GM18526 (cell line): ENCODE measurements around the gene KRT23.

Source experiments
- POLR2A ChIP-seq: IDR thresholded peaks from 3 replicates; pipeline ENCODE4 v1.6.1; 2011; ENCODE audit not compliant: insufficient read length; ENCODE audit errors: extremely low read depth

KRT23 gene, protein sequence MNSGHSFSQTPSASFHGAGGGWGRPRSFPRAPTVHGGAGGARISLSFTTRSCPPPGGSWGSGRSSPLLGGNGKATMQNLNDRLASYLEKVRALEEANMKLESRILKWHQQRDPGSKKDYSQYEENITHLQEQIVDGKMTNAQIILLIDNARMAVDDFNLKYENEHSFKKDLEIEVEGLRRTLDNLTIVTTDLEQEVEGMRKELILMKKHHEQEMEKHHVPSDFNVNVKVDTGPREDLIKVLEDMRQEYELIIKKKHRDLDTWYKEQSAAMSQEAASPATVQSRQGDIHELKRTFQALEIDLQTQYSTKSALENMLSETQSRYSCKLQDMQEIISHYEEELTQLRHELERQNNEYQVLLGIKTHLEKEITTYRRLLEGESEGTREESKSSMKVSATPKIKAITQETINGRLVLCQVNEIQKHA

GRCh38 chr17:40937384-40937819, at the start of gene KRT23:
KRT23 (minus strand) TSS chr17:40937646; CDS start chr17:40936603, 1,043 bp downstream.
- TF ChIP-seq POLR2A: no peak

- TF ChIP-seq POLR2A: no peak
These were observed 49.5 kb upstream of the KRT23 start for GRCh38 chr17:40986920-40987319.

- no peak for TF ChIP-seq POLR2A
These were observed 46.8 kb upstream of the KRT23 start, which contains the start of gene KRT40 for GRCh38 chr17:40984226-40984625. KRT40 (minus strand) TSS chr17:40984326; CDS start chr17:40984273, 53 bp downstream.

GRCh38 chr17:40981115-40981514, 43.7 kb upstream of the KRT23 start:
- no peak for TF ChIP-seq POLR2A

- TF ChIP-seq POLR2A: no peak
These were observed 43.1 kb upstream of the KRT23 start for GRCh38 chr17:40980596-40980995.

GRCh38 chr17:40980117-40980516, 42.7 kb upstream of the KRT23 start:
- TF ChIP-seq POLR2A: no peak

- no peak for TF ChIP-seq POLR2A
These were observed 41.2 kb upstream of the KRT23 start for GRCh38 chr17:40978575-40979151.

- TF ChIP-seq POLR2A: no peak
These were observed 38.1 kb upstream of the KRT23 start for GRCh38 chr17:40975516-40975915.

- no peak for TF ChIP-seq POLR2A
These were observed 36.9 kb upstream of the KRT23 start for GRCh38 chr17:40974366-40974765.

- TF ChIP-seq POLR2A: no peak
These were observed 30.1 kb upstream of the KRT23 start for GRCh38 chr17:40967582-40967981.

DNA sequence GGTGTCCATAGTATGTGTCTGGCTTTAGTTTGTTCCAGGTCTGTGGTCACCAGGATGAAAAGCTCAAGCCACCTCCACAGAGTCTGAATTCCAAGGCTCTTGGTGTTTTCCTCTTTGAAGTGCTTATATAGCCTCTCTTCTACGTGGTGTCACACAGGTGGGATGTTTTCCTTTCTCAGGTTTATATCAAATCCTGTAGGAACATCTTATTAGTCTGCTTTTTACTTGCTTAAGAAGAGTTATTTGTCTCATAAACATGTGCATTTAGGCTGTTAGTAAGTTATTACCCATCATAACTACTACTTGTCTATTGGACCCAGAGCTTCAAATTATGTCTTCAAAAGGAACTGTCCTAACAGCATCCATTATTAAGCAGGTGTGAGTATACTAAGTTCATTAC, 29.4 kb upstream of the KRT23 start, which contains the start of gene KRT39:
Gene KRT39, minus strand, starts transcription at position 101 of the 400 bp plus-strand sequence. Its CDS starts 92 bp downstream, at position 9.
- no peak for TF ChIP-seq POLR2A

DNA sequence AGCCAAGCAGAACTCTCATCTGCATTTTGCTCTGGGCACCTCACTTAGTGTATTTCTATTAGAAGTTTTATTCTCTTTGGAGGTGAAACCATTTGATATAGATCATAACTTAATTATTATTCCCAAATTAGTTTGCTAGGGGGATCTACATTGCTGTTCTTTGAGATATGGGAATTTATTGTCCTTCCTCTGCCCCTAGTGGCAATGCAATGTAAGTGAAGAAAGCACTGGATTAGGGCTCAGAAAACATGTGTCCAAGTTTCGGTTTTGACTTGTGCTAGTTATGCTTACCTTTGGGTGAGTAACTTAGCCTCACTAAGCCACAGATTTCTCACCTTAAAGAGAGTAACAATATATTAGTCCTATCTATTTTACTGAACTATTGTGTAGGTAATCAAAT, 26.4 kb upstream of the KRT23 start:
- no peak for TF ChIP-seq POLR2A

DNA sequence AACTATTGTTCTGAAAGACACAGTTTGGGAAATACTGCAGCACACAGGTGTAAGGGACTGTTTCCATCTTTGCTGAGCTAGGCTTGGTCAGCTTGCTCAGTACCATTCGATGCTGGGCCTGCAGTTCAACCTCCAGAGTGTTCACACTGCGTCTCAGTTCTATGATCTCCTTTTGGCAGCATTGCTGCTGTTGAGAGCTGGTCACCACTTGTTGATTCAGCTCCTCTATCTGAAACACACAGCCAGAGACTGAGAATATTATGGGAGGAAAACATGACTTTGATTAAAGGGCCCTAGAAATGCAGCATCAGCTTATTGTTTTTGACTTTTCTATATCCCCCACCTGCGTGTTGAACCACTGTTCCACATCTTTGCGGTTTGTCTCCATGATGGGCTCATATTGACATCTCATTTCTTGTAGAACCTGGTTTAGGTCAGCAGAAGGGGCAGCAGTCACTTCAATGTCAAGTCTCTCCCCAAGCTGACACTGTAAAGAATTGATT, 24.7 kb upstream of the KRT23 start:
- TF ChIP-seq POLR2A: no peak

DNA sequence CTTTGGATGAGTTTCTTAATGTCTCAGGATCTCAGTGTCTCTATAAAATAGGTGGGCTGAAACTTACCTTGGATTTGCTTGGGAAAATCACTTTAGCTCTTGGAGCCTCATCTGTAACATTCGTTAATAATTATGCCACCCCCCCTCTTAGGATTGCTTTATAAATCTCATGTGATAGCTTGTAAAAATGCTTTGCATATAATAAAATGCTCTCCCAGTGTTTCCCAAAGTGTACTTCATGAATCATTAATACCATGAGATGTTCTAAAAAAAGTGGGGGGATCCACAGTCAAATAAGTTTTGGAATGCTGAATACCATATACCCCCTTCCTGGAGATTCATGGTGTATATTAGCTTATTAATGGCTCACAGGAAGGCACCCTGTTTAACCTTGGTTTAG, 24.1 kb upstream of the KRT23 start:
- TF ChIP-seq POLR2A: no peak

- TF ChIP-seq POLR2A: no peak
These were observed 22.7 kb upstream of the KRT23 start for GRCh38 chr17:40960144-40960543.

DNA sequence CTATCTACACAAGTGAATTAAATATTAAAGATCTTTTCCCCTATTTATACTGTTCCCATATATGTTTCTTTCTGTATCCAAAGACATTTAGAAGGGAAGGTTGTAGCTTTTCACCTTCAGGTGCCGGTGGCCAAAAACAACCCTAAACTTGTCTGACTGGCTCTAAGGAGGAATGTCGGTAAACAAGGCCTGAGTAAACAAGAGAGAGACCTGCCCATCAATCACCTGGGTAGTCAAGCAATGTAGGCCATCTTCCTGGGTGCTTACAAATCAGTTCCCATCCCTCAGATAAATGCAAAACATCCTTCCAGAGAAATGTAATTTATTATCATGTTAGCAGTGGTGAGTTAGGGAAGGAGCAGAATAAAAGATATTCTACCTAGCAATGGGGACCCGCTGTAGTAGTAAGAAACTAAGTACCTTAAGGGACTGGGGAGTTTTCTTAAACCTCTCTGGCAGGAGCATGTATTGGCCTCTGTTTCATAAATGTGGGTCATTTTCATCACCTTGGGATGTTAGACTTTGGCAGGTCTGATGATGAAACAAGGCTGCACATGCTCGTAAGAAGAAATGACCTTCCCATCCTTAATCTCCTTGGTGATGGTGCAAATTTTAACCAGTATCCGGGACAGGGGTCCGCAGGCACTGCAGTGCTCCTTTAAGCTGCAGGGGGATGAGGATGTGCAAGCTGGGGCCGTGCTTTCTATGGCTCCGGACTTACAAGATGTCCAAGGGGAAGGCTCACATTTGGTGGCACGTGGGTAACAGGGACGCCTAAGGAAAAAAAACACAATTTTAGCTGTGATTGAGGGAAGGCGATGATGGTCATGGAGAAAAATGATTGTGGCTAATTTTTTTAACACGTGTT, 20.9 kb upstream of the KRT23 start:
- TF ChIP-seq POLR2A: no peak
